ENCODE results near the gene ZBTB7A. TPM values are rescaled to one million over a fixed set of nuclear protein-coding genes. Genes with fewer than 3 reads are reported as not detected.

Gene ZBTB7A
- total and polyA plus RNA-seq, 10 of the 15 experiments (the other 5 are each of a cell fraction or from before 2014, with no cell fraction given), result 0.26 to 42.4 (median 4.5) TPM

DNA sequence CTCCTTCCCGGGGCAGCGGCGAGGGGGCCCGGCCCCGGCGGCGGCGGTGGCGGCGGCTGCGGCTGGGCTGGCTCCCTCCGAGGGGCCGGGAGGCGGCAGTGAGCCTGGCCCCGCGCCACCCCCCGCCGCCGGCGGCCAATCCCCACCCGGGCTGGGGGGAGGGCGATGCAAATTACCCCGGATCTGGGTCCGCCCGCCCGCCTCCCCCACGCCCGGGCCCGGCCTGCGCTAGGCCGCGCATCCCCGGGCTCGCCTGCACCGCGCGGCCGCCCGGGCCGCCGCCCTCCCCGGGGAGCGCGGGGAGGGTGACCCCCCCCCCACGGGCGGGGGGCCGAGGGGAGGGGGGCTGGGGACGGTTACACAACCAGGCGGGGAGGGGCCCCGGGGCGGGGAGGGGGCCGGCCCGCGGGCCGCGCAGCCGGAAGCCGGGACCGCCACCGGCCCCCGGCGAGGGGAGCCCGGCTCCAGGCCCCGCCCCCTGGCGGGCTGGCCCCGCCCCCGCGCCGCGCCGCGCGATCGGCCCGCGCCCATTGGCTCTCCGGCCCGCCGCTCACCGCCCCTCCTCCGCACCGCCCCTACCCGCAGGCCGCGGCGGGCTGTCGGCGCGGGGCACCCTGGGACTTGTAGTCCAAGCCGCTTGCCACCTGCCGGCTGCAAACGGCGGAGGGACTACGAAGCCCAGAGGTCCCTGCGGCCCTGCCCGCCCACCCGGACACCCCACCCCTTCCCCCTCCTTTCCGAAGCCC, 1.1 kb downstream of the ZBTB7A start (continued):
- TF ChIP-seq, protein P1, sequence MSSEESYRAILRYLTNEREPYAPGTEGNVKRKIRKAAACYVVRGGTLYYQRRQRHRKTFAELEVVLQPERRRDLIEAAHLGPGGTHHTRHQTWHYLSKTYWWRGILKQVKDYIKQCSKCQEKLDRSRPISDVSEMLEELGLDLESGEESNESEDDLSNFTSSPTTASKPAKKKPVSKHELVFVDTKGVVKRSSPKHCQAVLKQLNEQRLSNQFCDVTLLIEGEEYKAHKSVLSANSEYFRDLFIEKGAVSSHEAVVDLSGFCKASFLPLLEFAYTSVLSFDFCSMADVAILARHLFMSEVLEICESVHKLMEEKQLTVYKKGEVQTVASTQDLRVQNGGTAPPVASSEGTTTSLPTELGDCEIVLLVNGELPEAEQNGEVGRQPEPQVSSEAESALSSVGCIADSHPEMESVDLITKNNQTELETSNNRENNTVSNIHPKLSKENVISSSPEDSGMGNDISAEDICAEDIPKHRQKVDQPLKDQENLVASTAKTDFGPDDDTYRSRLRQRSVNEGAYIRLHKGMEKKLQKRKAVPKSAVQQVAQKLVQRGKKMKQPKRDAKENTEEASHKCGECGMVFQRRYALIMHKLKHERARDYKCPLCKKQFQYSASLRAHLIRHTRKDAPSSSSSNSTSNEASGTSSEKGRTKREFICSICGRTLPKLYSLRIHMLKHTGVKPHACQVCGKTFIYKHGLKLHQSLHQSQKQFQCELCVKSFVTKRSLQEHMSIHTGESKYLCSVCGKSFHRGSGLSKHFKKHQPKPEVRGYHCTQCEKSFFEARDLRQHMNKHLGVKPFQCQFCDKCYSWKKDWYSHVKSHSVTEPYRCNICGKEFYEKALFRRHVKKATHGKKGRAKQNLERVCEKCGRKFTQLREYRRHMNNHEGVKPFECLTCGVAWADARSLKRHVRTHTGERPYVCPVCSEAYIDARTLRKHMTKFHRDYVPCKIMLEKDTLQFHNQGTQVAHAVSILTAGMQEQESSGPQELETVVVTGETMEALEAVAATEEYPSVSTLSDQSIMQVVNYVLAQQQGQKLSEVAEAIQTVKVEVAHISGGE (CRISPR knock-in tag; IDR thresholded peaks at IDR 0.05), result no peak
- TF ChIP-seq SUZ12 (IDR thresholded peaks at IDR 0.05; ENCODE audit: unreplicated experiment), result no peak
- TF ChIP-seq SUPT20H (IDR thresholded peaks at IDR 0.05; ENCODE audit: borderline replicate concordance, control insufficient read depth, low read depth, low read length), result no peak
- TF ChIP-seq HDAC2 (IDR thresholded peaks at IDR 0.05), result no peak
- TF ChIP-seq NBN (IDR thresholded peaks at IDR 0.05), result no peak
- no peak for TF ChIP-seq ZNF274 (IDR thresholded peaks at IDR 0.05; ENCODE audit: insufficient read depth, insufficient read length)
- peak; percentile 83; the same call in 1 of the 2 replicates for TF ChIP-seq NFYB (IDR thresholded peaks at IDR 0.05; ENCODE audit: insufficient read depth, low read depth, low read length)
- TF ChIP-seq BHLHE40 (IDR thresholded peaks at IDR 0.05; ENCODE audit: borderline replicate concordance in 1 of 2, low read depth in 2 of 2, low read length in 1 of 2), result peak in 1 of 2 experiments; percentile 11; a peak in 3 of 4 replicates
- no peak for TF ChIP-seq IRF4 (IDR thresholded peaks at IDR 0.05; ENCODE audit: low read depth, low read length)
- TF ChIP-seq NR2F1 (conservative IDR thresholded peaks at IDR 0.05), result no peak
- TF ChIP-seq RBBP5 (conservative IDR thresholded peaks at IDR 0.05), result no peak
- TF ChIP-seq IKZF2 (IDR thresholded peaks at IDR 0.05), result no peak
- TF ChIP-seq SRF (IDR thresholded peaks at IDR 0.05; ENCODE audit: low read depth in 2 of 2, low read length in 2 of 2), result no peak
- TF ChIP-seq STAT3 (IDR thresholded peaks at IDR 0.05; ENCODE audit: low read depth, low read length), result no peak
- no peak for TF ChIP-seq ZSCAN29 (IDR thresholded peaks at IDR 0.05)
- TF ChIP-seq SP1 (IDR thresholded peaks at IDR 0.05; ENCODE audit: low read depth, low read length), result peak; percentile 90
- TF ChIP-seq CREM (IDR thresholded peaks at IDR 0.05; ENCODE audit: low read depth), result peak; percentile 71
- TF ChIP-seq ESRRA (IDR thresholded peaks at IDR 0.05; ENCODE audit: low read length), result no peak
- TF ChIP-seq IKZF1 (conservative IDR thresholded peaks at IDR 0.05), result no peak; the same call in 1 of the 2 replicates
- TF ChIP-seq SMAD1 (IDR thresholded peaks at IDR 0.05; ENCODE audit: low read depth, partially characterized antibody), result no peak
- peak; percentile 74 for TF ChIP-seq DPF2 (IDR thresholded peaks at IDR 0.05)
- no peak for TF ChIP-seq PAX5 (IDR thresholded peaks at IDR 0.05; ENCODE audit: borderline replicate concordance, low read depth, low read length)
- TF ChIP-seq, protein P2, sequence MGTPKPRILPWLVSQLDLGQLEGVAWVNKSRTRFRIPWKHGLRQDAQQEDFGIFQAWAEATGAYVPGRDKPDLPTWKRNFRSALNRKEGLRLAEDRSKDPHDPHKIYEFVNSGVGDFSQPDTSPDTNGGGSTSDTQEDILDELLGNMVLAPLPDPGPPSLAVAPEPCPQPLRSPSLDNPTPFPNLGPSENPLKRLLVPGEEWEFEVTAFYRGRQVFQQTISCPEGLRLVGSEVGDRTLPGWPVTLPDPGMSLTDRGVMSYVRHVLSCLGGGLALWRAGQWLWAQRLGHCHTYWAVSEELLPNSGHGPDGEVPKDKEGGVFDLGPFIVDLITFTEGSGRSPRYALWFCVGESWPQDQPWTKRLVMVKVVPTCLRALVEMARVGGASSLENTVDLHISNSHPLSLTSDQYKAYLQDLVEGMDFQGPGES (IDR thresholded peaks at IDR 0.05), result 0 out of 2 replicates have a peak, but pooled peaks have one; percentile 54
- TF ChIP-seq, protein P3, sequence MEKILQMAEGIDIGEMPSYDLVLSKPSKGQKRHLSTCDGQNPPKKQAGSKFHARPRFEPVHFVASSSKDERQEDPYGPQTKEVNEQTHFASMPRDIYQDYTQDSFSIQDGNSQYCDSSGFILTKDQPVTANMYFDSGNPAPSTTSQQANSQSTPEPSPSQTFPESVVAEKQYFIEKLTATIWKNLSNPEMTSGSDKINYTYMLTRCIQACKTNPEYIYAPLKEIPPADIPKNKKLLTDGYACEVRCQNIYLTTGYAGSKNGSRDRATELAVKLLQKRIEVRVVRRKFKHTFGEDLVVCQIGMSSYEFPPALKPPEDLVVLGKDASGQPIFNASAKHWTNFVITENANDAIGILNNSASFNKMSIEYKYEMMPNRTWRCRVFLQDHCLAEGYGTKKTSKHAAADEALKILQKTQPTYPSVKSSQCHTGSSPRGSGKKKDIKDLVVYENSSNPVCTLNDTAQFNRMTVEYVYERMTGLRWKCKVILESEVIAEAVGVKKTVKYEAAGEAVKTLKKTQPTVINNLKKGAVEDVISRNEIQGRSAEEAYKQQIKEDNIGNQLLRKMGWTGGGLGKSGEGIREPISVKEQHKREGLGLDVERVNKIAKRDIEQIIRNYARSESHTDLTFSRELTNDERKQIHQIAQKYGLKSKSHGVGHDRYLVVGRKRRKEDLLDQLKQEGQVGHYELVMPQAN (conservative IDR thresholded peaks at IDR 0.05), result no peak
- no peak for TF ChIP-seq KAT2A (conservative IDR thresholded peaks at IDR 0.05; ENCODE audit: control insufficient read depth, low read depth, low read length)

Data from GM12878 (cell line).